ENCODE measurements around the gene TNIP2. TPM values are rescaled to one million over a fixed set of nuclear protein-coding genes. Genes with fewer than 3 reads are reported as not detected.

Gene TNIP2
- total and polyA plus RNA-seq, 9 donors: 6.4 to 43.2 (median 30.5) TPM

DNA sequence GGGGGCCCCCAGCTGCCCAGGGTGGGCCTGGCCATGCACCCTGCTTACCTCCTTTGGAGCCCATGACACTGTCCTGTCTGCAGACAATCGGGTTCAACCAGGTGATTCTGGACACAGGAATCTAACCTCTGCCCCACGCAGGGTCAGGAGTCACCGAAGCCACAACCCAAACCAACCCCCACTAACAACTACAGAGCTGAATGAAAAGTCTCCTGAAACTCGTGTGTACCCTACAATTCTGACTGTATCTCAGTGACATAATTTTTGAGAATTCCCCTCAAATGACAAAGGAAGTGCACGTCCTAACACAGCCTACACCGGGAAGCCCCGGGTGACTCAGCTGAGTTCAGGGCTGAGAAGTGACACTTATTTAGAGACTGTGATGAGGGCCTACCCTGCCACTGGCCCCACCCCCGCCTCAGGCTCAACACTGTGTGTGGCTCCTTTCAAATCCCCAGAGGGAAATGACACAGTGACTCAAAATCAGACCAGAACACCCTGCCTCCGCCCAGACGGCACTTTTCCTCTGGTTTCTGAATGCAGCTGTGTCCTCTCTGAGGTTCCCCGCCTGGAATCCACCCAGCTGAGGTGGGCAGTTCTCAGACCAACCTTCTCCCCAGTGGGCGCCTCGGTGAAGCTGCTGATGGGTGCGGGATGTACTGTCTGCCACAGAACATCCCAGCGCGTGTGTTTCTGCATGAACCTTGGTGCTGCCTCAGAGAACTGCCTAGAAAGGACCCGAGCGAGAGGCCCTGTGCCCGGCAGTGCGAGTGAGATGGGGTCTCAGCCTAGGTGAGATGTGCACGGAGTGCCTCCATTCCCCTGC lies 9.9 kb downstream of the TNIP2 start:
- H3K27me3 ChIP-seq: no peaks in the 10 kb centered on the region
- intact Hi-C loops (cut with DNase I): no loop called here
- TF ChIP-seq POLR2A (IDR thresholded peaks at IDR 0.05) (no peak), EP300 (IDR thresholded peaks at IDR 0.05) (no peak)
- TF ChIP-seq, protein P1, sequence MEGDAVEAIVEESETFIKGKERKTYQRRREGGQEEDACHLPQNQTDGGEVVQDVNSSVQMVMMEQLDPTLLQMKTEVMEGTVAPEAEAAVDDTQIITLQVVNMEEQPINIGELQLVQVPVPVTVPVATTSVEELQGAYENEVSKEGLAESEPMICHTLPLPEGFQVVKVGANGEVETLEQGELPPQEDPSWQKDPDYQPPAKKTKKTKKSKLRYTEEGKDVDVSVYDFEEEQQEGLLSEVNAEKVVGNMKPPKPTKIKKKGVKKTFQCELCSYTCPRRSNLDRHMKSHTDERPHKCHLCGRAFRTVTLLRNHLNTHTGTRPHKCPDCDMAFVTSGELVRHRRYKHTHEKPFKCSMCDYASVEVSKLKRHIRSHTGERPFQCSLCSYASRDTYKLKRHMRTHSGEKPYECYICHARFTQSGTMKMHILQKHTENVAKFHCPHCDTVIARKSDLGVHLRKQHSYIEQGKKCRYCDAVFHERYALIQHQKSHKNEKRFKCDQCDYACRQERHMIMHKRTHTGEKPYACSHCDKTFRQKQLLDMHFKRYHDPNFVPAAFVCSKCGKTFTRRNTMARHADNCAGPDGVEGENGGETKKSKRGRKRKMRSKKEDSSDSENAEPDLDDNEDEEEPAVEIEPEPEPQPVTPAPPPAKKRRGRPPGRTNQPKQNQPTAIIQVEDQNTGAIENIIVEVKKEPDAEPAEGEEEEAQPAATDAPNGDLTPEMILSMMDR (IDR thresholded peaks at IDR 0.05): no peak
- WGBS, 3 donors: 79 to 83% (median 79%) methylated on average over 19 to 21 of the region's 21 CpGs
- no peak overlapping the region for H3K4me3 ChIP-seq
- H3K4me1 ChIP-seq (ENCODE audit: insufficient read depth): peaks cover 6% of the 10 kb centered on the region
- H3K9me3 ChIP-seq: no peaks in the 10 kb centered on the region
- no peak for DNase-seq
- H3K36me3 ChIP-seq: no peaks in the 10 kb centered on the region
- no peak overlapping the region for H3K27ac ChIP-seq

DNA sequence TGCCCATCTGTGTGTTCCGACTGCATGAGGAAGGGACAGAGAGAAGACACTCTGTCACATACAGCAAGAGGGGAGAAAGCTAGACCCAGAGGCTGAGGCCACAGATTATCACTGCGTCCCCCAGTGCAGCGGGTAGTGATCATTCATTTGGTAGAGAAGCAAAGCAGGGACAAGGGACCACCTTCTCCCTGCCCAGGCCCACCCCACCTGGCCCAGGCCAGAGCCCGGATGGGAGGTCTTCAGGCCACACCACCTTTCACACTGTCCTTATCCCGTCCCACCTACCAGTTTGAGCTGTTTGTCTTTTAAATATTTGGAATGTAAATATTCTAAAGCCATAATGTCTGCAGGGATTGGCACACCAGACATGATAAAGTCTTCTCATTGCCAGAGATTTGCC lies 10.6 kb downstream of the TNIP2 start:
- H3K9me3 ChIP-seq: no peaks in the 10 kb centered on the region
- H3K27ac ChIP-seq: no peak overlapping the region
- no peak for DNase-seq
- no peak overlapping the region for H3K4me3 ChIP-seq
- TF ChIP-seq, protein P1 (IDR thresholded peaks at IDR 0.05): no peak
- TF ChIP-seq POLR2A (IDR thresholded peaks at IDR 0.05): no peak
- TF ChIP-seq EP300 (IDR thresholded peaks at IDR 0.05): no peak
- intact Hi-C loops (cut with DNase I): no loop called here
- 84 to 91% (median 90%) methylated on average over 5 of the region's 5 CpGs for WGBS, 3 donors
- no peaks in the 10 kb centered on the region for H3K4me1 ChIP-seq (ENCODE audit: insufficient read depth)
- no peaks in the 10 kb centered on the region for H3K36me3 ChIP-seq
- H3K27me3 ChIP-seq: no peaks in the 10 kb centered on the region

DNA sequence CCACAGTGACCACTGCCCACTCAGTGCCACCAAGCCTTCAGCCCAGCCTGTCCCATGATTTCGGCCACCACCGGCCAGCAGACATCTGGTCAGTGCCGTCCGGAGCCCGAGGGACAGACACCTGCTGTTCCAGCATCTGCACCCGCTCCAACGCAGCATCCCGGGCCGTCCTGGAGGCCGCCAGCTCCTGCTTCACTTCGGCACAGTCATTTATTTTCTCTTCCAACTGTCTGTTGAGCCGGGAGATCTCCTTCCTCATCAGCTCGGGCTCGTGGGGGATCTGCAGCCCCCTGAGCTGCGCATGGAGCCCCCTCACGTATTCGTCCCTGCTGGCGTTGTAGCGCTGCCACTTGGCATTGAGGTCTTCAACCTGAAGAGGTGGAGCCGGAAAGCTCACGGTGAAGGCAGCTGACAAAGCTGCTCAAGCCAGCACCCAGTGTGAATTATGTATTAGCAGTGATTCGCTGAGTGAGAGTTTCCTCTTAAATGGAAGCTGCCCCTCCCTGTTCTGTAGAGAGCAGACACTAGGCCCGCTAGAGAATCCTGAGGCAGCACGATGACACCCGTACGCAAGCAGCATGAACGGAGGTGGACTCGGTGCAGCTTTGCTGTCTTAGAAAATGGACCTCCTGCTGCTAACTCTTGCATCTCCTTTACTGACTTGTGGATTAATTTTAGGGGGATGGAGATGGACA lies 11.4 kb downstream of the TNIP2 start:
- H3K9me3 ChIP-seq: no peaks in the 10 kb centered on the region
- no peak for DNase-seq
- H3K27me3 ChIP-seq: no peaks in the 10 kb centered on the region
- H3K36me3 ChIP-seq: no peaks in the 10 kb centered on the region
- TF ChIP-seq POLR2A (IDR thresholded peaks at IDR 0.05) (no peak), EP300 (IDR thresholded peaks at IDR 0.05) (no peak)
- TF ChIP-seq, protein P1 (IDR thresholded peaks at IDR 0.05): no peak
- no peaks in the 10 kb centered on the region for H3K4me1 ChIP-seq (ENCODE audit: insufficient read depth)
- no peak overlapping the region for H3K27ac ChIP-seq
- intact Hi-C loops (cut with DNase I): no loop called here
- no peak overlapping the region for H3K4me3 ChIP-seq
- WGBS, 3 donors: 90 to 95% (median 90%) methylated on average over 28 of the region's 28 CpGs

DNA sequence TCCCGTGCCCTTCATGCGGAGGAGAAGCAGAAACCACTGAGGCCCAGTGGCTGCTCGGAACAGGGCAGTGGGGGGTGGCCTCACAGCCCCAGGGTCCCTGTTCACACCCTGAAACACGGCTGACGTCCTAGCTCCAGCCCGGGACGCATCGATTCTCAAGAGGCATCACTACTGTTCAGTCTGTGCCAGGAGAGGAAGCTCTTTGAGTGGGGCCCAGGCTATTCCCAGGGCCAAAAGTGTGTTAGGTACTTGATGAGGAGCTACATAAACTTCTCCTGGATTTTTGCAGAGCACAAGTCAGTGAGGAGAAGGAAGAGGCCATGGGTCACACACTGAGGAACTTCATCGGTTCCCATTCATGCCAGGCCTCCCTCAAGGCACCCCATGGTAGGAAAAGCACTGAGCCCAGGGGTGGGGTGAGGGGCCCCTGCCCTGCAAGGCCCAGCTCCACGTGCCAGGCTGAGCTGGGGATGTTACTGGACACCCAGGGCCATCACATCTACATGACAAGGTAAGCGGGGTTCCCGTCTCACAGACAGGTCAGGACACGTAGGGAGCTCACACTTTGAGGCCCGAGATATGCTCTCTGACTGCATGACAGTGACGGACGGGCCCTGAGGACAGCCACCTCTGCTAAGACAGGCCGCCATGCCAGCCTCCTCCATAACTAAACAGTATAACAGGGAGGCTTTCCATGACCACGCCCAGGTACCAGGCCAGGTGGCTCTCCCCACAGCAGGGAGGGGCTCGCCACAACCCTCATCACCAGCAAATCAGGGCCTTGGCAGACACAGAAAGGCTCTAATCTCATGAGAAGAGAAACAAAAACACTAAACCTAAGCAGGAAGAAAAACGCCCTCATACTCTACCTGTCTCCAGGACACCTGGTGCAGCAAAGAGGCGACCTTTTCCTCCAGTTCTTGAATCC lies 12.4 kb downstream of the TNIP2 start:
- no peak overlapping the region for H3K4me3 ChIP-seq
- H3K4me1 ChIP-seq (ENCODE audit: insufficient read depth): no peaks in the 10 kb centered on the region
- TF ChIP-seq, protein P1 (IDR thresholded peaks at IDR 0.05): no peak
- TF ChIP-seq POLR2A (IDR thresholded peaks at IDR 0.05) (no peak), EP300 (IDR thresholded peaks at IDR 0.05) (no peak)
- no peaks in the 10 kb centered on the region for H3K27me3 ChIP-seq
- peak in 2 of 5 donors; percentile 12 to 17 for DNase-seq
- H3K27ac ChIP-seq: no peak overlapping the region
- H3K9me3 ChIP-seq: no peaks in the 10 kb centered on the region
- no peaks in the 10 kb centered on the region for H3K36me3 ChIP-seq
- intact Hi-C loops (cut with DNase I): no loop called here
- whole genome bisulfite sequencing, 3 donors: 90% methylated on average over 21 of the region's 21 CpGs

Data from ovary (tissue), 9 donors.